ENCODE data around the gene GAL.

- TF ChIP-seq EZH2 (IDR thresholded peaks at IDR 0.05; ENCODE audit: insufficient read depth, poor library complexity, severe bottlenecking) = no peak
- no peak for TF ChIP-seq EZH2phosphoT487 (IDR thresholded peaks at IDR 0.05; ENCODE audit: insufficient read depth, low read depth)
Observed at GRCh38 chr11:68691402-68691784, 7.0 kb downstream of the GAL start.
